ENCODE results near the gene CCDC88B. TPM values are rescaled to one million over a fixed set of nuclear protein-coding genes. Genes with fewer than 3 reads are reported as not detected.
A peak's percentile ranks its signal among the peaks of the same experiment; 100 is the strongest.

Gene CCDC88B
- total RNA-seq, 4 donors from 2014 or later: 7.0 to 12.5 (median 8.2) TPM

- H3K27me3 ChIP-seq: peaks cover 9 to 73% (median 40%) of the 10 kb centered on the region in 4 donors
- intact Hi-C loops (cut with DNase I): no loop called here
- peaks cover 16 to 38% (median 26%) of the 10 kb centered on the region in 4 donors for H3K4me1 ChIP-seq
- no peak overlapping the region for H3K27ac ChIP-seq (replicated peaks in 1 of 4)
- H3K4me3 ChIP-seq: peak overlapping the region; percentile 43 to 56 (median 50)
- H3K9me3 ChIP-seq: no peaks in the 10 kb centered on the region
- TF ChIP-seq EP300 (IDR thresholded peaks at IDR 0.05) (no peak), POLR2A (IDR thresholded peaks at IDR 0.05; ENCODE audit: low read depth) (no peak), POLR2AphosphoS5 (IDR thresholded peaks at IDR 0.05) (no peak), CTCF (IDR thresholded peaks at IDR 0.05) (no peak)
- no peak for DNase-seq (ENCODE audit: extremely low spot score)
- H3K36me3 ChIP-seq: peaks cover 0 to 16% (median 7%) of the 10 kb centered on the region in 4 donors
- WGBS: no CpG with 5 or more reads among the region's 96 CpGs
Observed at GRCh38 chr11:64291752-64292459, 48.1 kb upstream of the CCDC88B start.

- Histone ChIP-seq H3K27ac (replicated peaks in 1 of 4) (no peak overlapping the region), H3K4me3 (peak overlapping the region; percentile 43 to 56 (median 50)), H3K27me3 (peaks cover 9 to 81% (median 46%) of the 10 kb centered on the region in 4 donors), H3K4me1 (peaks cover 16 to 30% (median 22%) of the 10 kb centered on the region in 4 donors), H3K36me3 (peaks cover 0 to 16% (median 6%) of the 10 kb centered on the region in 4 donors), H3K9me3 (no peaks in the 10 kb centered on the region)
- intact Hi-C loops (cut with DNase I): no loop called here
- no peak for DNase-seq (ENCODE audit: extremely low spot score)
- TF ChIP-seq POLR2A (IDR thresholded peaks at IDR 0.05; ENCODE audit: low read depth) (no peak), CTCF (IDR thresholded peaks at IDR 0.05) (no peak), POLR2AphosphoS5 (IDR thresholded peaks at IDR 0.05) (no peak), EP300 (IDR thresholded peaks at IDR 0.05) (no peak)
- WGBS: 29% methylated on average over 16 of the region's 42 CpGs
Observed at GRCh38 chr11:64292460-64293254, 47.3 kb upstream of the CCDC88B start.

GRCh38 chr11:64294774-64295173 is 45.2 kb upstream of the CCDC88B start:
- peaks cover 0 to 2% (median 0%) of the 10 kb centered on the region in 4 donors for H3K36me3 ChIP-seq
- peaks cover 13 to 100% (median 62%) of the 10 kb centered on the region in 4 donors for H3K27me3 ChIP-seq
- DNase-seq (ENCODE audit: extremely low spot score): no peak
- WGBS: 44% methylated on average over 3 of the region's 3 CpGs
- peaks cover 25 to 33% (median 31%) of the 10 kb centered on the region in 4 donors for H3K4me1 ChIP-seq
- no peaks in the 10 kb centered on the region for H3K9me3 ChIP-seq
- H3K4me3 ChIP-seq: no peak overlapping the region
- TF ChIP-seq POLR2AphosphoS5 (IDR thresholded peaks at IDR 0.05) (no peak), POLR2A (IDR thresholded peaks at IDR 0.05; ENCODE audit: low read depth) (no peak), EP300 (IDR thresholded peaks at IDR 0.05) (no peak), CTCF (IDR thresholded peaks at IDR 0.05) (no peak)
- no peak overlapping the region for H3K27ac ChIP-seq (replicated peaks in 1 of 4)
- intact Hi-C loops (cut with DNase I): loop anchor here (5.0 kb wide), 1 partner anchor 92 kb away; no protein-coding TSS in a partner anchor

GRCh38 chr11:64295760-64296159 is 44.2 kb upstream of the CCDC88B start:
- Histone ChIP-seq H3K4me3 (no peak overlapping the region), H3K27ac (replicated peaks in 1 of 4) (no peak overlapping the region), H3K9me3 (no peaks in the 10 kb centered on the region), H3K4me1 (peaks cover 35 to 41% (median 40%) of the 10 kb centered on the region in 4 donors), H3K27me3 (peaks cover 16 to 100% (median 65%) of the 10 kb centered on the region in 4 donors), H3K36me3 (no peaks in the 10 kb centered on the region)
- intact Hi-C loops (cut with DNase I): loop anchor here (5.0 kb wide), 1 partner anchor 93 kb away; no protein-coding TSS in a partner anchor
- DNase-seq (ENCODE audit: extremely low spot score): no peak
- 95% methylated on average over 4 of the region's 4 CpGs for WGBS
- TF ChIP-seq POLR2A (IDR thresholded peaks at IDR 0.05; ENCODE audit: low read depth) (no peak), POLR2AphosphoS5 (IDR thresholded peaks at IDR 0.05) (no peak), EP300 (IDR thresholded peaks at IDR 0.05) (no peak), CTCF (IDR thresholded peaks at IDR 0.05) (no peak)

Measured in esophagus muscularis mucosa (tissue), 4 donors.